IPS-NIHi11 (cell line): ENCODE results near the gene NACC2.

Experiments used
- DNase-seq: peaks from one replicate; pipeline ENCODE4 v3.0.0; 2012; ENCODE audit warnings: mixed read lengths, low spot score

The NACC2 gene

DNA sequence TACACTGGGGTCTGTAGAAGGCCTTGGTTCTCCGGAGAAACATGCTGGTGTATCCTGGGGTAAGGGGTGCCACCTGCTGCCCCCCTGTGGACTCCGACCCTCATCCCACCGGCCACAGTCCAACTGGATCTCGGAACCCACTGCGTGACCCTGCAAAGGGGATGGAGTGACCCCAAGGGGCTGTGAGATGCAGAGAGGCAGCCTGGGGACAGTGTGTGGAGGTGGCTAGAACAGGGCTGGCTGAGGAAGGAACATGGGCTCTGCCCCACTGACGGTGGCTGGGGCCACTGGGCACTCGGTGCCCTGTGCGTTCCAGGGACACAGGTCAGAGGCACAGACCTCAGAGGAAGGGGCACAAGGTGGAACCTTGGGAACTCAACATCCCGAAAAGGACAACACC is 2.3 kb downstream of the NACC2 start:
- DNase-seq = no peak

- no peak for DNase-seq
Measured at GRCh38 chr9:136092353-136092650, 2.8 kb downstream of the NACC2 start.

GRCh38 chr9:136091582-136092352 is 3.3 kb downstream of the NACC2 start:
- DNase-seq = no peak

DNA sequence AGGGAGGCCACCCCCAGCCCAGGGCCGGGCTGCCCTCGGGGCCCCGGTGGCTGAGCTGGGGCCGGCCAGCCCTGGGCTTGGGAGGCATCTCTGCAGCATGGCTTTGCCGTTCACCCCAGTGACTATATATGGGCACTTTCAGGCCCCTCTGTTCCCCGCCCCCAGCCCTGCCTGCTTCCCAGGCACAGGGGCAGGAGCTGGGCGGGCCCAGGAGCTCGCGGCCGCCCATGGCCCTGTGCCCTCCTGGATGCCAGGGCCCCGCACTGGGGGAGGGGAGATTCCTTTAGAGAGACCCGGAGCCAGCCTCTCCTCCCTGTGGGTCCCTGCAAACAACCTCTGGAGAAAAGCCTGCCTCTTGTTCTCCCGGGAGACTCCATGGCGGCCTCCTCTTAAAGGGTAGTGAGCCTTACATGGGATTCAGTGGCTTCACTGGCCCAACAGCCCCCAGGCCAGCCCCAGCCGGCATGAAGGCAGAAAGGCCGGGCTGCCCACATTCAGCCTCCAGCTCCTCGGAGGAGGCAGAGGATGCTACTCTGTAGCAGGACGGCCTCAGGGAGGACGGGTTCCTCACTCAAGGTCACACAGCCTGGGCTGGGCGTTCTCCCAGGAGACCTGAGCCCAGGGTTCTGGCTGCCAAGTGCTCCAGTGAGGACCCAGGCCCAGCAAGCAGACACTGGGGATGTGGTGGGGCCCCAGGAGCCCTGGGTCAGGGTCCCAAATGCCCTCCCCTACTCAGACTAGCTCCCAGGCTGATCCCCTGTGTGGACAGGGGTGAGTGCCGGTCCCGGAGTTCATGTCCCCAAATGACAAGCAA is 4.1 kb downstream of the NACC2 start:
- no peak for DNase-seq

DNA sequence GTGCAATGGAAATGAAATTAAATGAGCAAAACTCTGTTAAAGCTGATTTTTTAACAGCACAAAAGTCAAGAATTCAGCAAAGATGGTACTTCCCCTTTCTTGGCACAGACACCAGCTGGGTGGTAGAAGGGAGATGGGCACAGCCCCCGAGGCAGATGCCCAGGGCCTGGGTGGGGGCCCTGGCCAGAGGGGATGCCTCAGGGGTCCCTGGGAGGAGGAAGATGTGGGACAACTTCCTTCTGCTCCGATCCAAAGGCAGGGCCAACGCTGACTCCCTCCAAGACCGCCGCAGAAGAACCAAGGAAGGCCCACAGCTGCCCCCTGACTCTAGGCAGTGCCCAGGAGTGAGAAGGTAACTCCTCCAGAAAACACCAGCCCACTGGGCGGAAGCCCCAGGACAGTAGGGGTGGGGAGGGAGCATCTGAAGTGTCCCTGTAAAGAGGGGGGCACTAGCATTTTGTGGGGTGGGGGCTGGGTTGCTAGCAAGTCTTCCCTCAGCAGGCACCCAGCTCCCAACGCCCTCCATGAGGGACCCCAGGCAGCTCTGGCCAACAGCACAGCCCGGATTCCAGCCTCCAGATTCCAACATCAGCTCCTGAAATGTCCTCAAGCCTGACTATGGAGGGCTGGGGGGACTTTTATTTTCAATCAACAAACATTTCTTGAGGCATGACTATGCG is 4.9 kb downstream of the NACC2 start:
- no peak for DNase-seq

DNA sequence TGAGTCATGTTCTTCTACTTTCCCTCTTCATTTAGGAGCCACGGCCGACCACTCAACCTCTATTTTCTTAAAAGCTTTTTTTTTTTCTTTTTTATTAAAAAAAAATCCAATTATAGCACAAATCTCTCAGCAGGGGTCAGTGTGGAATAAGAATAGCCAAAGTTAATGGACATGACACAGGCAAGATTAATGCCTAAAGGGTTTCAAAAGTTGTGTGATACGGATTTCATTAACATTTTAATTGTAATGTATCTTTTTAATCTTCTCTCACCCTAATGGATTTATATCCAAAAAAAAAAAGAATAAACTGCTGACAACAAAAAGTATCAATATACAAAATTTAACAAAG is 5.4 kb downstream of the NACC2 start:
- no peak for DNase-seq

DNA sequence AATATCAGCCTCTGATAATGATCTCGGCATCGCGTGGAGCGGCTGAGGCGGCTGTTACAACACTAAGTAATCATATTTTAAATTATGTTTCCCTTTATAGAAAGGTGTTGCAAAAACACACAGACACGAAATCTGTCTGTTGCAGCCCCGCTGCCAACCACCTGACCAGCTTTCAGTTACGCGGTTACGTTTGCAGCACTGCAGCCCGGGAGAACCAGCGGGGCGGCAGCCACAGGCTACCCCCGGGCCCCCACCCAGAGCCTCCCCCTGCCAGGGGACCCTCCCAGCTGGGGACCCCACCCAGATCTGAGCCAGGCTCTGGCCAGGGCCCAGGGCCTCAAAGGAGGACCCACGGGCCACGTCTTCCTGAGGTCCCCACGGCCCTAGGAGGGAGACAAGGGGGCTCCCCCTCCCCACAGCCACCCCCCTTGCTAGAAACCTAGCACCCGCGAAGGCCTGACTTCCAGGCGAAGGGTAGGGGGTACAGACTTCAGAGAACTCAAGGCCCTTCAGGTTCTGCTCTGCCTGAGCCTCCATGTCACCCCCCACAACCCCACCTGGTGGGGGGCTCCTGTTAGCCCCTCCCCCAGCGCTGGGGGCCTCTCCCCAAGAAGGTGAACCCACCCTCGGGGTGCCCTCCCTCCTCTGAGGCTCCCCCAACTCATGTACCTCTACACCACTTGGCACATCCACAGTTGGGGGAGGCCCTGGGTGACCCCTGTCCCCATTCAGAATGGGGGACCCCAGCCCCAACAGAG is 6.0 kb downstream of the NACC2 start:
- DNase-seq = peak; percentile 37

GRCh38 chr9:136088481-136088938 is 6.6 kb downstream of the NACC2 start:
- DNase-seq = peak; percentile 11

- DNase-seq = peak; percentile 5
Measured at GRCh38 chr9:136087741-136088480, 7.2 kb downstream of the NACC2 start.

- no peak for DNase-seq
Measured at GRCh38 chr9:136086951-136087740, 7.9 kb downstream of the NACC2 start.

DNA sequence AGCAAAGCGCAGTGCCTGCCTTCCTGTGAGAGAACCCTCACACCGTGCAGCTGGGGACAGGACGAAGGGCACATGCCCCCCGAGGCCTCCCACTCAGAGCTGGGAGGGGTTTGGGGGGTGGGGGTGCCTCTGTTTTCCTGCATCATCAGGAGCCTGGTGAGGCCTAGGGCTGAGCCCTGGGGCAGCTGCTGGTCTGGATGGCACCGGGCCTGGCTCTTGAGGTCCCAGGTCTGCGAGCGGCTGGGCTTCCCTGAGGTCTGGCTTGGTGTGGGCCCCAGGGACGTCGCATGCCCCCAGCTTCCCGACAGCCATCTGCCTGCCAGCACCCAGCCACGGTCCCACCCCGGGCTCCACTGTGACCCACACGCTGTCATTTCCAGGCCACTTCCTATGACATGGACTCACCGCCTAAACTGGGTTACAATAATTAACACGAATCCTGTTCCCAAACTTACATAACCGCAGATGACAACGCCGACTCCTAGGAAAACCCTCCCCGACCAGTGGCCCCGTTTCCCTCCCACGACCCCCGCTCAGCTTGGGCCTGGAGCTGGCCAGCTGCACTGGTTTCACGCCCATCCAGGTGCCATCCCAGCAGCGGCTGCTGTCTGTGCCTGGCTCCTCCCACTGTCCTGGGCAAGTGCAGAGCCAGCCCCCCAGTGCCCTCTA is 8.7 kb downstream of the NACC2 start:
- DNase-seq = peak; percentile 63

DNA sequence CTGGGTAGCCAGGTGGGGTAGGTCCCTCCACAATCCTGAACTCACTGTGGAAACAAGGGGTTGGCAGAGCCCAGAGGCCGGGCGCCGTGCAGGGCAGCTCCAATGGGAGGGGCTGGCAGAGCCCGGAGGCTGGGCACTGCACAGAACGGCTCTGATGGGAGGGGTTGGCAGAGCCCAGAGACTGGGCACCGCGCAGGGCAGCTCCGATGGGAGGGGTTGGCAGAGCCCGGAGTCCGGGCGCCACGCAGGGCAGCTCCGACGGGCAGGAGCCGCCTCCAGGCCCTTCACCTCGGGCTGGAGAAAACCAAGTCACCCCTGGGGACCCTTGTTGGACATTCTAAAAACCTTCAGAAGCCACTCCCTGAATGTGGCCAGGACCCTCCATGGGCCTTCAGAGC is 9.3 kb downstream of the NACC2 start:
- DNase-seq = no peak

DNA sequence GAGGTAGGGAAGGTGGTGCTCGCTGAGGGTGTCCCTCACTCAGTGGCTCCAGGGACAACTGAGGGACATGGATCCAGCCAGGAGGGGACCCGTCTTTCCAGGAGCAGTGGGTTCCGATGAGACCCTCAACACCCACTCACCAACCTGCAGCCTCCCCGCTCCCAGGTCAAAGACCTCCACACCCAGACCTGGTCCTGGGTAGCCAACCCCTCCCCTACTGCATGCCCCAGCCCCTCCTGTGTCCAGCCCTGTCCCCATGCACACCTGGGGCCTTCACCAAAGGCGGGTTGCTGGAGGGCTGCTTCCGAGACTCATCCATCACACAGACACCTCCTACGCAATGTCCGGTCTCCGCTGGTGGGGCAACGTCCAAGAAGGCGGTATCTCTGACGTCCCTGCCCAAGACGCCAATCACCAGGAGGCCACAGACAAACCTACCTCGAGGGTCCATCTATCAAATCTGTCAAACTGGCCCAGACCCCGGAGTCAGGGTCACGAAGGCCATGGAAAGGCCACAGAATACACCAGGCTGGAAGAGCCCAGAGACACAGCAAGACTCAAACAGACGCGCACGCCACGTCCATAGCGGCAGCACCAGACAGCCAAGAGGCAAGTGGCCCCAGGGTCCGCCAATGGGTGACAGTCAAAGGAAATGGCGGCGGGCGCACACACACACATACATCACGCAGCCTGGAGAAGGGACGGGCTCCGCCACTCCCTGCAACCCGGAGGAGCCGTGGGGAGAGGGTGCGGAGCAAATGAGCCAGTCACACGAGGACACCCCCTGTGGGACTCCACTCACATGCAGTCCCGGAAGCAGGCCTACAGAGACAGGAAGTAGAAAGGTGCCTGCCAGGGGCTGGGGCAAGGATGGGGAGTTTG is 10.8 kb downstream of the NACC2 start:
- DNase-seq = no peak

- DNase-seq = no peak
Measured at GRCh38 chr9:136083558-136084062, 11.5 kb downstream of the NACC2 start.

- no peak for DNase-seq
Measured at GRCh38 chr9:136082496-136083361, 12.4 kb downstream of the NACC2 start.

GRCh38 chr9:136081826-136082495 is 13.1 kb downstream of the NACC2 start:
- no peak for DNase-seq

- no peak for DNase-seq
Measured at GRCh38 chr9:136081113-136081825, 13.8 kb downstream of the NACC2 start.
